Mucosa of gallbladder (tissue), 1 donor: ENCODE results near the gene FOXP2. TPM values are rescaled to one million over a fixed set of nuclear protein-coding genes. Genes with fewer than 3 reads are reported as not detected.
"Not testable (repeated sequence)": the region's sequence is repeated elsewhere in the genome, so short reads cannot be mapped to it uniquely, and the experiment has no call there.

Source experiments
- DNase-seq: peaks from one replicate; pipeline ENCODE4 v3.0.0-alpha.2; 2020; ENCODE audit warnings: low spot score
- total RNA-seq: library from RNA; stranded (reverse); gene quantifications from one replicate; pipeline ENCODE4 v1.2.1, GENCODE V29; 2021
- donor health status: DM: no; HTN: no; CAD: no.

Gene FOXP2
- total RNA-seq, result 10.1 TPM

- DNase-seq, result no peak
Observed at GRCh38 chr7:114414156-114415063, at the start of gene FOXP2. Gene FOXP2 (plus strand): TSS chr7:114414815. CDS start chr7:114426512, 11,697 bp downstream.

DNA sequence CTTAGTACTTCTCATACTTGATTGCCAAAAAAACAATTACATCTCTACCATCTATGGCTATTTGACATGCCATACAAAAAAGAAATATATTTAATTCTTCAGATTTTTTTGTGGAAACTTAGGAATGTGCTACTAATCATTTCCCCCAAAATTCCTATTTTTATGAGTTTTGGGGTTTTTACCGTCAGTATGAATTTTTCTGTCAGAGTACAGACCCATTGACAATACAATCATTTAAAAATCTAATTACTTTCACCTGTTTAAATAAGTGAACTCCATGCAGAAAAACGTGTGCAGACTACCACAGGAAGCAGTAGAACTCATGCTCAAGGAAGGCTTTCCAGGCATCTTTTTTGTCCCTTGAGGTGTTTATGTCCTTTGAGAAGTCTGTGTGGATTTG is 48.8 kb upstream of the FOXP2 start:
- DNase-seq, result no peak

DNA sequence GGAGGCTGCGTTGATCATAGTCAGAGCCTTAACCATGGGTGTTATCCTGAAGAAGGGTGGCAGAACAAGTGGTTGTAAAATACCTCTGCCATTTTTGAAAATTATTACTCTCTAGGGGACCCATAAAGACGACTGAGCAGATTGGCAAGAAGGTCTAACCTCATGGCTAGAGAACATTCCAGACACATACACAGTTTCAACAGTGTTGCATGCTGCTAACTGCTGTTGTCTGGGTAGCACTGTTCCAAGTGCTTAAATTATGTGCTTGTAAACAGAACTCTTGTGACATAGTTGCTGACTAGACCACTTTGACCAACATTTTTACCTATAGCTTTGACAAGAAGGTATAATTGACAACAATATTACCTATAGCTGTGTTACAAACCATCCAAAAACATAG is 46.1 kb upstream of the FOXP2 start:
- no peak for DNase-seq

GRCh38 chr7:114369294-114369693 is 45.3 kb upstream of the FOXP2 start:
- DNase-seq, result no peak

GRCh38 chr7:114372619-114373018 is 42.0 kb upstream of the FOXP2 start:
- DNase-seq, result no peak

DNA sequence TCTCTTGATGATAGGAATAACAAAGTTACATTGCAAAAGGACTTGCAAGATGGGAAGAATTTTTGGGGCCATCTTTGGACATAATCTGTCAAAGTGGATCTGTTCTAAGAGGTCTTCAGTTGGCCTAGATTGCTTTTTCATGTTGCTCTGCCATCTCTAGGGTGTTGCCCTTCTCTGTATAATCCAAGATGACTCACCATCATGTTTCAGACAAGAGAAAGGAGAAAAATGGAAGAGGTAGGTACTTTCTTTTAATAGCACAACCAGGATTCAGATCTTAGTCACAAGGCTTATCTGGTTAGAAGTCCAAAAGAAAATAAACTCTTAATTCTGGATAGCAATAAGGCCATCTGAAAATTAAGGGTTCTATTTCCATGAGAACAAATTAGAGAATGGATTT is 38.7 kb upstream of the FOXP2 start:
- DNase-seq, result no peak

GRCh38 chr7:114383946-114384345 is 30.7 kb upstream of the FOXP2 start:
- DNase-seq, result not testable (repeated sequence)

GRCh38 chr7:114384346-114384745 is 30.3 kb upstream of the FOXP2 start:
- not testable (repeated sequence) for DNase-seq

GRCh38 chr7:114388021-114388420 is 26.6 kb upstream of the FOXP2 start:
- DNase-seq, result no peak

DNA sequence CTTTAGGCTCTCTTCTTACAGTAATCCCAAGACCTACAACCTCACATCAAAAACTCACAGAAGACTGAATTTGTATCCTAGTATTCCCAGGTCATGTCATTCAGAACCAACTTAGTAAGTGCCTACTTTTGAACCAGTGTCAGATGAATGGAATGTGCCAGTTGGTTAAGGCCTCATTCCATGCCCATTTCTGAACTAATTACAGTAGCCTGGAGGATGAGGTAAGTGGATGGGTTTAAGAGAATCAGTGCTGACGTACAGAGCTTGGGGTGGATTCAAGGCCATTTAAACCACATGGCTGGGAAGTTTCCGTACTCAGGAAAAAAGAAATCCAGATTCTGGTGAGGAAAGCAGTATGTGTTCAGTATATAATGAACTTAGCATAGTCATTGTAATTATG is 21.9 kb upstream of the FOXP2 start:
- no peak for DNase-seq

- no peak for DNase-seq
Observed at GRCh38 chr7:114402876-114403635, 11.6 kb upstream of the FOXP2 start.

GRCh38 chr7:114405427-114405826 is 9.2 kb upstream of the FOXP2 start:
- DNase-seq, result no peak

GRCh38 chr7:114409750-114410149 is 4.9 kb upstream of the FOXP2 start:
- no peak for DNase-seq

DNA sequence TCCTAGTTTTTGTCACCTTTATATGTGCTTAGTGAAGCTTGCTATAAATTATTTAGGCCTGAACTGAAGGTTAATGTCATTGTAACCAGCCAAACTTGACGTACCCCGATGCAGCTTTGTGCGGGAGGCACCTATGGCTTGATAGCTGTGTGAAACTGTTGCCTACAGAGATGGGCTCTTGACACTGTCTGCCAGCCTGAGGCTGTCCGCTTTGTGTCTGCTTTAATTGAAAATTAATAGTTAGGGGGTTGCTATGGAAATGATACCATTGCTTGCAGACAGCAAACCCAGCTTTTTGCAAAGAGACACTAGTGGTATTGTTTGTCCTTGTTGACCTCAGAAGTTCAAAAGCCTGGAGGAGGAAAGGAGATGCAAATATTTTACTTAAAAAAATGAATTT is 2.1 kb upstream of the FOXP2 start:
- DNase-seq, result no peak

GRCh38 chr7:114413761-114414155 is 857 bp upstream of the FOXP2 start:
- no peak for DNase-seq

- no peak for DNase-seq
Observed at GRCh38 chr7:114415064-114415989, 712 bp downstream of the FOXP2 start.

GRCh38 chr7:114416129-114416990 is 1.7 kb downstream of the FOXP2 start:
- no peak for DNase-seq

DNA sequence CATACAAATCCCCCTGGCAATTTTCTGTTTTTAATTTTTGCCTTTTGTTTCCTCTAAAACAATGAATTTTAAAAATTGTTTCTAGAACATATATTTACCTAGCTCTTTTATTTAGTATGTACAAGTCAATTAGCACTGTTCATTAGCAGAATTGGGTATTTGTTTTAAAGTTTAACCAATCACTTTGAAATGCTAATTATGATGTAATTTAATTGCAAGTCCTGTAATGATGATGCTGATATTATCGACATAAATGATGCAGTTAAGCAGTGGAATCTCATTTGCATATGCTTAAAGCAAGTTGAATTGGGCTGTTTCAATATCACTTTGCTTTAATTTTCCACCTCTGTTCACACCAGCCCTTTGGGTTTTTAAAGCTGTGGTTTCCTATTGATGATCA is 2.7 kb downstream of the FOXP2 start:
- DNase-seq, result no peak

- DNase-seq, result no peak
Observed at GRCh38 chr7:114418117-114418516, 3.5 kb downstream of the FOXP2 start.

- DNase-seq, result no peak
Observed at GRCh38 chr7:114419441-114420272, 5.0 kb downstream of the FOXP2 start.
